ENCODE data around the gene CD300LD. TPM values are rescaled to one million over a fixed set of nuclear protein-coding genes. Genes with fewer than 3 reads are reported as not detected.

The CD300LD gene
- polyA plus RNA-seq, 1 of the 3 experiments (the other 2 are of a cell fraction) = not detected

- no peaks in the 10 kb centered on the region for H3K36me3 ChIP-seq (replicated peaks in 1 of 2; ENCODE audit: control insufficient read depth in 1 of 2, insufficient read depth in 2 of 2, low read length in 1 of 2)
- no peak overlapping the region for H2AFZ ChIP-seq (ENCODE audit: low read depth)
- no peak overlapping the region for H3K27ac ChIP-seq (ENCODE audit: low read depth in 2 of 2, low read length in 1 of 2)
- H3K9me2 ChIP-seq = no peaks in the 10 kb centered on the region
- H3K4me2 ChIP-seq = no peak overlapping the region
- DNase-seq = no peak
- no peaks in the 10 kb centered on the region for H3K9me3 ChIP-seq
- no peak overlapping the region for H3K4me3 ChIP-seq (ENCODE audit: low read depth in 2 of 2, low read length in 1 of 2)
- POLR2A ChIA-PET = no interaction called here
- H3K4me1 ChIP-seq (ENCODE audit: control insufficient read depth in 1 of 2, insufficient read depth in 2 of 2, low read depth in 1 of 2, low read length in 1 of 2) = peaks cover 0 to 4% of the 10 kb centered on the region in 2 experiments; a peak in 1 of 4 replicates
- CTCF ChIA-PET = interaction anchor here (1.0 to 1.7 kb wide), 2 partner anchors 69 to 102 kb away, joined by 3 to 4 read pairs; no protein-coding TSS in a partner anchor
- 42% methylated on average over 13 of the region's 13 CpGs for WGBS (ENCODE audit: low lambda C conversion rate)
- TF ChIP-seq EZH2phosphoT487 (IDR thresholded peaks at IDR 0.05; ENCODE audit: borderline replicate concordance, low read depth) (no peak), IRF3 (IDR thresholded peaks at IDR 0.05; ENCODE audit: low read depth, low read length) (no peak), USF1 (IDR thresholded peaks at IDR 0.05; ENCODE audit: borderline replicate concordance, low read depth) (no peak), PBX3 (IDR thresholded peaks at IDR 0.05) (no peak), MXI1 (IDR thresholded peaks at IDR 0.05; ENCODE audit: low read depth, low read length) (no peak), RAD21 (IDR thresholded peaks at IDR 0.05; ENCODE audit: low read length) (no peak), FOXM1 (IDR thresholded peaks at IDR 0.05; ENCODE audit: low read depth) (no peak), TAF1 (IDR thresholded peaks at IDR 0.05; ENCODE audit: borderline replicate concordance, low read depth, low read length) (no peak), USF2 (IDR thresholded peaks at IDR 0.05; ENCODE audit: borderline replicate concordance, low read depth, low read length) (no peak), GATA2 (CRISPR knock-in tag; IDR thresholded peaks at IDR 0.05) (no peak), FOSL2 (IDR thresholded peaks at IDR 0.05; ENCODE audit: borderline replicate concordance, low read depth) (no peak), TCF12 (IDR thresholded peaks at IDR 0.05) (no peak), NRF1 (IDR thresholded peaks at IDR 0.05; ENCODE audit: low read depth, low read length) (no peak), REST (IDR thresholded peaks at IDR 0.05; ENCODE audit: low read depth, low read length) (no peak), RFX5 (IDR thresholded peaks at IDR 0.05; ENCODE audit: low read length) (no peak)
- H4K20me1 ChIP-seq (ENCODE audit: insufficient read depth) = no peaks in the 10 kb centered on the region
- H3K27me3 ChIP-seq (ENCODE audit: insufficient read depth) = no peaks in the 10 kb centered on the region
- no peaks in the 10 kb centered on the region for H3F3A ChIP-seq (replicated peaks; ENCODE audit: insufficient read depth)
- no peak overlapping the region for H3K9ac ChIP-seq
- H3K79me2 ChIP-seq (ENCODE audit: insufficient read depth) = no peaks in the 10 kb centered on the region
These were observed 43.3 kb upstream of the CD300LD start for GRCh38 chr17:74635418-74635817.
